Activated naive CD8-positive, alpha-beta T cell treated with anti-CD3 and anti-CD28 coated beads for 36 hours (primary cell): ENCODE measurements around the gene PPHLN1. TPM values are rescaled to one million over a fixed set of nuclear protein-coding genes. Genes with fewer than 3 reads are reported as not detected.

ENCODE experiments used
- DNase-seq: peaks from one replicate; pipeline ENCODE4 v3.0.0; 2021
- H3K27ac Mint-ChIP-seq: one replicate; pipeline ENCODE4 v1.8.0; 2022; ENCODE audit warnings: mild to moderate bottlenecking, moderate library complexity, mixed read lengths
- H3K27me3 Mint-ChIP-seq: one replicate; pipeline ENCODE4 v1.8.0; 2022; ENCODE audit warnings: mild to moderate bottlenecking, mixed read lengths
- H3K36me3 Mint-ChIP-seq: one replicate; pipeline ENCODE4 v1.8.0; 2021; ENCODE audit warnings: mild to moderate bottlenecking, mixed read lengths
- H3K4me1 Mint-ChIP-seq: one replicate; pipeline ENCODE4 v1.8.0; 2021; ENCODE audit warnings: mixed read lengths
- H3K4me3 Mint-ChIP-seq: one replicate; pipeline ENCODE4 v1.8.0; 2022; ENCODE audit warnings: mild to moderate bottlenecking, moderate library complexity, mixed read lengths
- H3K9me3 Mint-ChIP-seq: one replicate; pipeline ENCODE4 v1.8.0; 2022; ENCODE audit warnings: mixed read lengths
- total RNA-seq, 2 experiments: library from RNA; stranded (reverse); gene quantifications; one replicate each; pipeline ENCODE4 v1.2.3, GENCODE V29; 2021

Gene PPHLN1
- 10 to 100 TPM; 81.2 to 81.6 TPM for total RNA-seq

GRCh38 chr12:42325653-42326474, at the start of gene PPHLN1, which contains the start of gene ZCRB1:
Gene PPHLN1, plus strand, starts transcription at chr12:42326167. Its CDS starts 9,736 bp downstream, at chr12:42335903.
Gene ZCRB1, minus strand, starts transcription at chr12:42326094. Its CDS starts 1,992 bp downstream, at chr12:42324102.
- peak within 1 kb of the TSS; percentile 94 for H3K27ac Mint-ChIP-seq
- peak within 1 kb of the TSS; percentile 95 for H3K4me3 Mint-ChIP-seq
- no peaks in the 10 kb centered on the region for H3K27me3 Mint-ChIP-seq
- DNase-seq, result peak; percentile 83
- H3K36me3 Mint-ChIP-seq, result peaks cover 15% of the 10 kb centered on the region
- H3K9me3 Mint-ChIP-seq, result no peaks in the 10 kb centered on the region
- peaks cover 33% of the 10 kb centered on the region for H3K4me1 Mint-ChIP-seq

- H3K27ac Mint-ChIP-seq, result no peak overlapping the region
Measured at GRCh38 chr12:42277396-42278127, 48.4 kb upstream of the PPHLN1 start.

DNA sequence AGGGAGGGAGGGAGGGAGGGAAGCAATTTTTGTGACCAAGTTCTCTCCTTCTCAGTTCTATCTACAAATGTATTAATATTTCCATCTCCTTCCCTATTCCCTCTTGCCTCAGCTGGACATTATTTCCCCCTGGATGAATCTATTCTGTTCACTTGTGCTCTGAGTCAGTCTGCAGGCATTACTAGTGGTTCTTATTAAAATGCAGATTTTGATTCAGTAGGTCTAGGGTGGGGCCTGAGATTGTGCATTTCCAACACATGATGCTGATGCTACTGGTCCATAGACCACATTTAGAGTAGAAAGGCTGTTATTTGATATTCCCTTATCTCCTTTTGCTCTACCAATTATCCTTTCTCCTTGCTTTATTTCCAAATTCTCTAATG, 47.8 kb upstream of the PPHLN1 start:
- no peak overlapping the region for H3K27ac Mint-ChIP-seq
- H3K36me3 Mint-ChIP-seq, result peaks cover 2% of the 10 kb centered on the region

More at GRCh38 chr12:42277396-42278127, 48.4 kb upstream of the PPHLN1 start:
- no peak overlapping the region for H3K4me3 Mint-ChIP-seq
- no peaks in the 10 kb centered on the region for H3K4me1 Mint-ChIP-seq
- H3K27me3 Mint-ChIP-seq, result no peaks in the 10 kb centered on the region
- H3K36me3 Mint-ChIP-seq, result peaks cover 2% of the 10 kb centered on the region
- DNase-seq, result no peak
- H3K9me3 Mint-ChIP-seq, result no peaks in the 10 kb centered on the region

DNA sequence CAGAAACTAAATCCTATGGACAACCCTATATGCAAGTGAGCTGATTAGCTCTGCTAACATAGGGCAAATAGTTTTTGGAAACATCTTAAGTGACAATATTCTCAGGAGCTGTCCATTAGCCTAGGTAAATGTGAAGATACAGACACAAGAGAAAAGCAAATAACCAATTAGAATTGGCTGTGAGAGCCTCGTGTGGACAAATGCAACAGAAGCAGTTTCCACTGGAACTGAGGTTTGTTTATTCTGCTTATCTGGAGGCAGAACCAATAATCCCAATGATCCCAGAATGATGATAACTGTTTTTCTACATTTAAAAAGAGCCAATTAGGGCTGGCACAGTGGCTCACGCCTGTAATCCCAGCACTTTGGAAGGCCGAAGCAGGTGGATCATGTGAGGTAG, 44.7 kb upstream of the PPHLN1 start:
- H3K4me3 Mint-ChIP-seq, result no peak overlapping the region
- H3K36me3 Mint-ChIP-seq, result peaks cover 2% of the 10 kb centered on the region
- H3K9me3 Mint-ChIP-seq, result no peaks in the 10 kb centered on the region
- DNase-seq, result no peak
- H3K27me3 Mint-ChIP-seq, result no peaks in the 10 kb centered on the region
- peaks cover 4% of the 10 kb centered on the region for H3K4me1 Mint-ChIP-seq
- no peak overlapping the region for H3K27ac Mint-ChIP-seq

More for the DNA sequence above, 47.8 kb upstream of the PPHLN1 start:
- Mint-ChIP-seq H3K9me3 (no peaks in the 10 kb centered on the region), H3K4me3 (no peak overlapping the region), H3K27me3 (no peaks in the 10 kb centered on the region), H3K4me1 (no peaks in the 10 kb centered on the region)
- DNase-seq, result no peak

GRCh38 chr12:42281844-42282243, 44.1 kb upstream of the PPHLN1 start:
- Mint-ChIP-seq H3K36me3 (peaks cover 2% of the 10 kb centered on the region), H3K4me3 (no peak overlapping the region), H3K9me3 (no peaks in the 10 kb centered on the region), H3K4me1 (peaks cover 4% of the 10 kb centered on the region), H3K27me3 (no peaks in the 10 kb centered on the region), H3K27ac (no peak overlapping the region)
- no peak for DNase-seq

DNA sequence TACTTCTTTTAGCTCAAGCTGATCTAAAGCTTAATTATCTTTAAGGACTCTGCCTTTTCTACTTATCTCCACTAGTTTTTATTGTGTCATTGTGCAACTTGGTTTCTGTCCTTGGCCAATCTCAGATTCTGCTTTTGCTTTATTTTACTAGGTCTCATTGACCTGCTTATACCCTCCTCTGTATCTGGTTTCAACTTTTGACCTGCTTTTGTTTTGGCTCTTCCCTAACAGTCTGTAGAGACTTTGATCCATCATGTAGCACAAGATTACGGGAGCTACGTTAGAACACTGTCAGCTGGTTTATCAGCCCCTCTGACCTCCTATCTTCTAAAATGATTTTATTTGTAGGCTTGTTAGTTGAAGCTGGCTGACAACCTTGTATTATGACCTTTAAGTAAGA, 43.7 kb upstream of the PPHLN1 start:
- H3K27me3 Mint-ChIP-seq, result no peaks in the 10 kb centered on the region
- no peak for DNase-seq
- peaks cover 4% of the 10 kb centered on the region for H3K4me1 Mint-ChIP-seq
- no peak overlapping the region for H3K4me3 Mint-ChIP-seq
- no peak overlapping the region for H3K27ac Mint-ChIP-seq
- H3K36me3 Mint-ChIP-seq, result peaks cover 2% of the 10 kb centered on the region
- H3K9me3 Mint-ChIP-seq, result no peaks in the 10 kb centered on the region

DNA sequence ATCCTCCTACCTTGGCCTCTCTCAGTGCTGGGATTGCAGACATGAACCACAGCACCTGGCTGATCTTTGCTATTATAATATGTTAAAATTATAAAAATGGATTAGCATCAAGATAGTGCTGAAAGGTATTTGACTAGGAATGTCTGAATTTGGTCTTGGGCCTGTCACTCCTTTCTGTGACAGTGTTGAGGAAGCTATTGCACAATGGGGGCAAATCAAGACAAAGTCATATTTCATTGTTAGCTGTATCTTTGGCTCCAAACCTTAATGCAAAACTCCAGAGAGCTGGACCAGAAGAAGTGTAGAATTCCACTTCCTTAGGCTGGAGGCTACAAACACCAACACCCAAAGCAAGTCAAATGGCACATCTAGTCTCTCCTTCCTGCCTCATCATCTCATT, 42.2 kb upstream of the PPHLN1 start:
- DNase-seq, result no peak
- Mint-ChIP-seq H3K4me3 (no peak overlapping the region), H3K36me3 (peaks cover under 1% of the 10 kb centered on the region), H3K27ac (no peak overlapping the region), H3K4me1 (peaks cover 4% of the 10 kb centered on the region), H3K27me3 (no peaks in the 10 kb centered on the region), H3K9me3 (no peaks in the 10 kb centered on the region)

DNA sequence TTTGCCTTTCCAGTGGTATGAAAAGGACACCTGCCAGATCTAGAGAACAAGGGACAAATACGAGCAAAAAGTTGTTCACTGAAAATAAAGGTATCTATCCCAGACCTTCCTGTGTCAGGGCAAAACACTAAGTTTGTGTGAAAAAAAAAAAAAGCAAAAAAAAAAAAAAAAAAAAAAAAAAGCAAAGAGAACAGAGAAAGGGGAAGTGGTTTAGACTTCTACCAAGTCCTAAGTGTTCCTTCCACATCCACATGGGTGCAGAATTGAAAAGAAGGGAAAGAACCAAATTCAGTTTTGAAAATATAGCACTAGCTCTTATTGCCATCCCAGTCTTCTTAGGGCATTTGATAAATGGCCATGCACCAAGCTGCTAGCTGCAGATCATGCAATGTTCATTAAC, 41.8 kb upstream of the PPHLN1 start:
- peaks cover 4% of the 10 kb centered on the region for H3K4me1 Mint-ChIP-seq
- no peaks in the 10 kb centered on the region for H3K27me3 Mint-ChIP-seq
- H3K9me3 Mint-ChIP-seq, result no peaks in the 10 kb centered on the region
- no peaks in the 10 kb centered on the region for H3K36me3 Mint-ChIP-seq
- H3K4me3 Mint-ChIP-seq, result no peak overlapping the region
- H3K27ac Mint-ChIP-seq, result no peak overlapping the region
- DNase-seq, result no peak

DNA sequence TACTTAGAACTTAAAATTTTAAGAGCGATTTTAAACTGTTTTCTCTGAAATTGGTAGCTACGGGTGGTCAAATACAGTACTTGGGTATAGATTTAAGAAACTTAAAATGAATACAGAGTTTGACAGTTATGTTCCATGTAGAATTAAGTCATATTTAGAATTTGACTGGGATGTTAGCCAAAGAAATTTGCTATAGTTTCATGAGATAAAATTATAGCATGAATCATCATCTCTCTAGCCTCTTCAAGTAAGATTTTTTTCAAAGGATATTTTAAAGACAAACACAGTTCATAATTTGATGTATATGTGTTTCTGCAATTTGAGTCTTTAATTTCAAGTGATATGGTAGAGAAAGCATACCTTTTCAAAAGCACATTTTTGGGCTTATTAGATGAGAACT, 41.1 kb upstream of the PPHLN1 start:
- Mint-ChIP-seq H3K27ac (no peak overlapping the region), H3K36me3 (no peaks in the 10 kb centered on the region), H3K4me3 (no peak overlapping the region), H3K9me3 (no peaks in the 10 kb centered on the region), H3K4me1 (peaks cover 4% of the 10 kb centered on the region), H3K27me3 (peaks cover 3% of the 10 kb centered on the region)
- no peak for DNase-seq

GRCh38 chr12:42285431-42285830, 40.5 kb upstream of the PPHLN1 start:
- Mint-ChIP-seq H3K9me3 (no peaks in the 10 kb centered on the region), H3K4me3 (no peak overlapping the region), H3K36me3 (no peaks in the 10 kb centered on the region), H3K27me3 (peaks cover 3% of the 10 kb centered on the region), H3K27ac (no peak overlapping the region), H3K4me1 (peaks cover 4% of the 10 kb centered on the region)
- DNase-seq, result no peak

- Mint-ChIP-seq H3K4me1 (peaks cover 4% of the 10 kb centered on the region), H3K27ac (no peak overlapping the region), H3K9me3 (no peaks in the 10 kb centered on the region), H3K36me3 (no peaks in the 10 kb centered on the region), H3K4me3 (no peak overlapping the region), H3K27me3 (peaks cover 3% of the 10 kb centered on the region)
- no peak for DNase-seq
Measured at GRCh38 chr12:42286741-42287140, 39.2 kb upstream of the PPHLN1 start.

- H3K27me3 Mint-ChIP-seq, result peaks cover 3% of the 10 kb centered on the region
- no peaks in the 10 kb centered on the region for H3K36me3 Mint-ChIP-seq
- no peak overlapping the region for H3K4me3 Mint-ChIP-seq
- no peak for DNase-seq
- no peaks in the 10 kb centered on the region for H3K9me3 Mint-ChIP-seq
- H3K4me1 Mint-ChIP-seq, result peaks cover 4% of the 10 kb centered on the region
- H3K27ac Mint-ChIP-seq, result no peak overlapping the region
Measured at GRCh38 chr12:42288544-42288943, 37.4 kb upstream of the PPHLN1 start.

DNA sequence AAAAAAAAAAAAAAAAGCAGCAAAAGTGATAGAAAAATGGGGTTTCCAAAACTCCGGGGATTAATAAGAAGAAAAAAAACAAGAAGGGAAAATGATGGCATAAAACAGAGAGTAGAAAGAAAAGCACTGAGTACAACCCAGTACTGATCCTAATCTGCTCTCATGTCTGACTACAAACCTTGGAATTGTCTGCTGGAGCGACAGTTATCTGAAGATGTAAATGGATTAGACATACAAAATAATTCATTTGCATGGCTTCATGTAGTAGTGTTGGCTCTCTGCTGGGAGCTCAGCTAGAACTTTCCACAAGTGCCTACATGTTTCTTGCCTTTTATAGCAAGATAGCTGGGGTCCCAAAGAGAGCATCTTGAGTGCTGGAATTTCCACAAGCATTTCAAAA, 34.3 kb upstream of the PPHLN1 start:
- Mint-ChIP-seq H3K4me3 (no peak overlapping the region), H3K27ac (no peak overlapping the region), H3K4me1 (no peaks in the 10 kb centered on the region), H3K9me3 (no peaks in the 10 kb centered on the region), H3K36me3 (no peaks in the 10 kb centered on the region), H3K27me3 (peaks cover 3% of the 10 kb centered on the region)
- DNase-seq, result no peak

GRCh38 chr12:42296503-42297109, 29.4 kb upstream of the PPHLN1 start:
- Mint-ChIP-seq H3K4me3 (no peak overlapping the region), H3K36me3 (no peaks in the 10 kb centered on the region), H3K4me1 (peaks cover 18% of the 10 kb centered on the region), H3K27me3 (no peaks in the 10 kb centered on the region), H3K9me3 (no peaks in the 10 kb centered on the region), H3K27ac (no peak overlapping the region)
- no peak for DNase-seq

DNA sequence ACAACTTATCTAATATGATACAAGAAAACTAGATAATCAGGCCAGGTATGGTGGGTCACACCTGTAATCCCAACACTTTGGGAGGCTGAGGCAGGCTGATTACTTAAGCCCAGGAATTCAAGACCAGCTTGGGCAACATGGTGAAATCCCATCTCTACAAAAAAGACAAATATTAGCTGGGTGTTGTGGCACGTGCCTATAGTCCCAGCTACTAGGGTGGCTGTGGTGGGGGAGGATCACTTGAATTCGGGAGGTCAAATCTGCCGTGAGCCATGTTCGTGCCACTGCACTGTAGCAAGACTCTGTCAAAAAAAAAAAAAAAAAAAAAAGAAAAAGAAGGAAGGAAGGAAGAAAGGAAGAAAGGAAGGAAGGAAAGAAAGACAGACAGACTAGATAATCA, 27.1 kb upstream of the PPHLN1 start:
- Mint-ChIP-seq H3K27ac (no peak overlapping the region), H3K9me3 (no peaks in the 10 kb centered on the region), H3K27me3 (no peaks in the 10 kb centered on the region), H3K36me3 (no peaks in the 10 kb centered on the region), H3K4me3 (no peak overlapping the region), H3K4me1 (peaks cover 18% of the 10 kb centered on the region)
- DNase-seq, result no peak
